ENCODE results near the gene RAB40A. TPM values are rescaled to one million over a fixed set of nuclear protein-coding genes. Genes with fewer than 3 reads are reported as not detected.

The RAB40A gene
- total RNA-seq, 1 experiment from 2014 or later = not detected

DNA sequence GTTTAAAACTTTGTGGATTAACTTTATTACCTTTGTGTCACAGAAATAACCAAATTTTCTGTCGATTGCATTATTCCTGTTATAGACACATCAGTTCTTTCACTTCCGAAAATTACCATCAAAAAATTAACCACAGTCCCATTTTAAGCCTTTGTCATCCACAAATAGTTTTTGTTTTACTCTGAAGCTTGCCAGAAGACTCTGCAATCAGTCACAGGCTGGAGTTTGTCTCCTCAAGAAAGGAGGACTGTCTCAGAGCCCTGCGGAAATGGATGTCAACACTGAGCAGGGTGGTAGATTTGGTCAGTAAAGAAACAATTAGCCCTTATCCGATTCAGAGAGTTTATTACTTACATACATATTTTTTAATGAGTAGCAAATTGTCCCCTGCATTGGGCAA is 45.9 kb upstream of the RAB40A start:
- intact Hi-C loops (cut with micrococcal nuclease) = no loop called here
- no peaks in the 10 kb centered on the region for H4K20me1 ChIP-seq (ENCODE audit: insufficient read depth)
- H3K9ac ChIP-seq (ENCODE audit: low read length) = no peak overlapping the region
- ChIA-PET CTCF (no interaction called here), POLR2A (no interaction called here), RAD21 (ENCODE audit: low non-redundant PET in 1 of 2, low total read pairs in 2 of 2, uncharacterized antibody in 2 of 2, unreplicated experiment in 2 of 2) (no interaction called here)
- no peak overlapping the region for H3K4me2 ChIP-seq (ENCODE audit: low read length)
- TF ChIP-seq, protein P1, sequence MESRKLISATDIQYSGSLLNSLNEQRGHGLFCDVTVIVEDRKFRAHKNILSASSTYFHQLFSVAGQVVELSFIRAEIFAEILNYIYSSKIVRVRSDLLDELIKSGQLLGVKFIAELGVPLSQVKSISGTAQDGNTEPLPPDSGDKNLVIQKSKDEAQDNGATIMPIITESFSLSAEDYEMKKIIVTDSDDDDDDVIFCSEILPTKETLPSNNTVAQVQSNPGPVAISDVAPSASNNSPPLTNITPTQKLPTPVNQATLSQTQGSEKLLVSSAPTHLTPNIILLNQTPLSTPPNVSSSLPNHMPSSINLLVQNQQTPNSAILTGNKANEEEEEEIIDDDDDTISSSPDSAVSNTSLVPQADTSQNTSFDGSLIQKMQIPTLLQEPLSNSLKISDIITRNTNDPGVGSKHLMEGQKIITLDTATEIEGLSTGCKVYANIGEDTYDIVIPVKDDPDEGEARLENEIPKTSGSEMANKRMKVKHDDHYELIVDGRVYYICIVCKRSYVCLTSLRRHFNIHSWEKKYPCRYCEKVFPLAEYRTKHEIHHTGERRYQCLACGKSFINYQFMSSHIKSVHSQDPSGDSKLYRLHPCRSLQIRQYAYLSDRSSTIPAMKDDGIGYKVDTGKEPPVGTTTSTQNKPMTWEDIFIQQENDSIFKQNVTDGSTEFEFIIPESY (IDR thresholded peaks at IDR 0.05; ENCODE audit: extremely low read depth, insufficient replicate concordance, low read length) = no peak
- no peak for TF ChIP-seq POLR2AphosphoS5 (IDR thresholded peaks at IDR 0.05; ENCODE audit: low read depth, low read length)
- no peak for TF ChIP-seq ATF3 (IDR thresholded peaks at IDR 0.05)
- TF ChIP-seq CEBPB (IDR thresholded peaks at IDR 0.05; ENCODE audit: low read depth) = no peak
- TF ChIP-seq YY1 (IDR thresholded peaks at IDR 0.05; ENCODE audit: extremely low read depth, insufficient replicate concordance, low read depth, low read length) = no peak
- no peak for TF ChIP-seq CBX3 (IDR thresholded peaks at IDR 0.05; ENCODE audit: low read depth)
- TF ChIP-seq SRF (IDR thresholded peaks at IDR 0.05; ENCODE audit: low read depth) = no peak
- no peak for TF ChIP-seq CTCF (IDR thresholded peaks at IDR 0.05 in 2 of 3, conservative IDR thresholded peaks at IDR 0.05 in 1 of 3; ENCODE audit: borderline replicate concordance in 1 of 3, insufficient read depth in 1 of 3, low read depth in 2 of 3, low read length in 2 of 3)
- TF ChIP-seq, protein P2, sequence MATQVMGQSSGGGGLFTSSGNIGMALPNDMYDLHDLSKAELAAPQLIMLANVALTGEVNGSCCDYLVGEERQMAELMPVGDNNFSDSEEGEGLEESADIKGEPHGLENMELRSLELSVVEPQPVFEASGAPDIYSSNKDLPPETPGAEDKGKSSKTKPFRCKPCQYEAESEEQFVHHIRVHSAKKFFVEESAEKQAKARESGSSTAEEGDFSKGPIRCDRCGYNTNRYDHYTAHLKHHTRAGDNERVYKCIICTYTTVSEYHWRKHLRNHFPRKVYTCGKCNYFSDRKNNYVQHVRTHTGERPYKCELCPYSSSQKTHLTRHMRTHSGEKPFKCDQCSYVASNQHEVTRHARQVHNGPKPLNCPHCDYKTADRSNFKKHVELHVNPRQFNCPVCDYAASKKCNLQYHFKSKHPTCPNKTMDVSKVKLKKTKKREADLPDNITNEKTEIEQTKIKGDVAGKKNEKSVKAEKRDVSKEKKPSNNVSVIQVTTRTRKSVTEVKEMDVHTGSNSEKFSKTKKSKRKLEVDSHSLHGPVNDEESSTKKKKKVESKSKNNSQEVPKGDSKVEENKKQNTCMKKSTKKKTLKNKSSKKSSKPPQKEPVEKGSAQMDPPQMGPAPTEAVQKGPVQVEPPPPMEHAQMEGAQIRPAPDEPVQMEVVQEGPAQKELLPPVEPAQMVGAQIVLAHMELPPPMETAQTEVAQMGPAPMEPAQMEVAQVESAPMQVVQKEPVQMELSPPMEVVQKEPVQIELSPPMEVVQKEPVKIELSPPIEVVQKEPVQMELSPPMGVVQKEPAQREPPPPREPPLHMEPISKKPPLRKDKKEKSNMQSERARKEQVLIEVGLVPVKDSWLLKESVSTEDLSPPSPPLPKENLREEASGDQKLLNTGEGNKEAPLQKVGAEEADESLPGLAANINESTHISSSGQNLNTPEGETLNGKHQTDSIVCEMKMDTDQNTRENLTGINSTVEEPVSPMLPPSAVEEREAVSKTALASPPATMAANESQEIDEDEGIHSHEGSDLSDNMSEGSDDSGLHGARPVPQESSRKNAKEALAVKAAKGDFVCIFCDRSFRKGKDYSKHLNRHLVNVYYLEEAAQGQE (IDR thresholded peaks at IDR 0.05; ENCODE audit: low read depth) = no peak
- no peak for TF ChIP-seq POLR2A (IDR thresholded peaks at IDR 0.05; ENCODE audit: borderline replicate concordance, extremely low read depth, insufficient read depth, insufficient read length)
- TF ChIP-seq FOSL1 (IDR thresholded peaks at IDR 0.05; ENCODE audit: low read depth) = no peak
- TF ChIP-seq JUND (IDR thresholded peaks at IDR 0.05) = no peak
- TF ChIP-seq EZH2phosphoT487 (IDR thresholded peaks at IDR 0.05; ENCODE audit: borderline replicate concordance) = no peak
- TF ChIP-seq EZH2 (IDR thresholded peaks at IDR 0.05) = no peak
- no peak for TF ChIP-seq MAX (IDR thresholded peaks at IDR 0.05)
- no peak for TF ChIP-seq ZNF274 (IDR thresholded peaks at IDR 0.05; ENCODE audit: low read depth, low read length)
- TF ChIP-seq SIN3A (IDR thresholded peaks at IDR 0.05; ENCODE audit: low read depth) = no peak
- no peaks in the 10 kb centered on the region for H3K79me2 ChIP-seq (ENCODE audit: insufficient read depth, low read length)
- ATAC-seq (no peak), DNase-seq (ENCODE audit: low read depth, low spot score) (no peak)
- no peak overlapping the region for H2AFZ ChIP-seq (ENCODE audit: low read depth, low read length, poor library complexity, severe bottlenecking)
- H3K4me3 ChIP-seq (replicated peaks in 1 of 2; ENCODE audit: low read depth in 1 of 2, low read length in 2 of 2) = no peak overlapping the region
- no peaks in the 10 kb centered on the region for H3K36me3 ChIP-seq (ENCODE audit: control insufficient read depth in 1 of 2, insufficient read depth in 2 of 2, low read length in 2 of 2)
- H3K27me3 ChIP-seq (ENCODE audit: insufficient read depth, low read length) = no peaks in the 10 kb centered on the region
- no peaks in the 10 kb centered on the region for H3K9me3 ChIP-seq (ENCODE audit: control insufficient read depth in 1 of 2, insufficient read depth in 1 of 2, low read depth in 1 of 2, low read length in 2 of 2)
- peaks cover 0 to 10% of the 10 kb centered on the region in 2 experiments; a peak in 2 of 4 replicates for H3K4me1 ChIP-seq (ENCODE audit: control insufficient read depth in 1 of 2, insufficient read depth in 2 of 2, low read length in 2 of 2)
- H3K9me2 ChIP-seq (ENCODE audit: insufficient read depth) = no peaks in the 10 kb centered on the region
- BruUV-seq (replicated peaks) = no TSS peak
- no peak overlapping the region for H3K27ac ChIP-seq (ENCODE audit: low read depth, low read length)
